Prostate gland (tissue), 2 donors: ENCODE results near the gene CPSF7.

ENCODE experiments used
- CTCF ChIP-seq, 4 experiments: fragments of 200-600 bp in 2 of 4; fragments of 450-650 bp in 2 of 4; sonication (generic) in 2 of 4; IDR thresholded peaks; 1 replicate in 3 of 4; 2 replicates in 1 of 4; pipeline ENCODE4 v1.5.1; 2016 to 2019; ENCODE audit warnings: antibody characterized with exemption in 4 of 4, mild to moderate bottlenecking in 2 of 4, moderate library complexity in 2 of 4
- POLR2AphosphoS5 ChIP-seq: sonication (generic); formaldehyde crosslinking; IDR thresholded peaks from one replicate; pipeline ENCODE4 v1.6.1; 2017; ENCODE audit warnings: antibody characterized with exemption

- TF ChIP-seq CTCF (IDR thresholded peaks at IDR 0.05) (peak; percentile 18 to 86 (median 76)), POLR2AphosphoS5 (peak; percentile 74)
Observed at GRCh38 chr11:61446211-61446651, 16.5 kb upstream of the CPSF7 start.
